GM18526 (cell line): ENCODE data around the gene FHIT.

Source experiments
- POLR2A ChIP-seq: IDR thresholded peaks from 3 replicates; pipeline ENCODE4 v1.6.1; 2011; ENCODE audit not compliant: insufficient read length; ENCODE audit errors: extremely low read depth

Gene FHIT

DNA sequence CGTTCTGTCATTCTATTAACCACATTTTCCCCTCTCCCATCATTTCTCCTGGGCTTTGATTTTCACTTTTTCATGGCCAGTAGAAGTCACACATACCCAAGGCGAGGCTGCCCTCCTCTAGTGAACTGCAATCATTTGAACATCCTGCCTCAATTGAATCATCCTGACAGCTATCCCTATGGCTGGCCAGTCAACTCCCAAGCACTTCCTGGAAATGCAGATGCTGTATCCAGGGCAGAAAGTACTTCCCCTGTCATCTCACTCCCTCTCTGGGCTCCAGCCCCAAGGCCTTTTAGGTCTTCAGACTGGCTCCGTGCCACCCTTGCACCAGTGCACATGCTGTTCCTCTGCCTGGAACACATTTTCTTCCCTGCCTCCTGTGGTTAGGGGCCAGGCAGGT is 1463.1 kb downstream of the FHIT start:
- no peak for TF ChIP-seq POLR2A

DNA sequence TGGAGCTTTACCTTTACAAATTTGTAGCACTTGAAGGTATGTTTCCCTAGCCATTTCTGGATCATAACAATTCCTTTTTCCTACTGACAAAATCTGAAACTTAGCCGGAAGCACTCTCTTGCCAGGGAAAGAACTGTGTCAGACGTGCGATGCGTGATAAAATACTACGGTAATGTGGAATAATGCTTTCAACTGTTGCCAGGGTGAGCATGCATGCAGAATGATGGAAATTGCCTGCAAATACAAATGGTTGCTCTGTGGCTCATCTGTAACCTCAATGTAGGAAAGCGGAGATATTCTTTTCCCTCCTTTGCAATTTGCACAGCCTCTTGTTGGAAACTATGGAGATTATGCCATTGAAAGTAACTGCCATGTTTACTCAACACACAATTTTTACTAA is 1464.9 kb downstream of the FHIT start:
- TF ChIP-seq POLR2A: no peak

- TF ChIP-seq POLR2A: no peak
These were observed 1467.1 kb downstream of the FHIT start for GRCh38 chr3:59784164-59784563.

GRCh38 chr3:59783468-59783988 is 1467.7 kb downstream of the FHIT start:
- TF ChIP-seq POLR2A: no peak

DNA sequence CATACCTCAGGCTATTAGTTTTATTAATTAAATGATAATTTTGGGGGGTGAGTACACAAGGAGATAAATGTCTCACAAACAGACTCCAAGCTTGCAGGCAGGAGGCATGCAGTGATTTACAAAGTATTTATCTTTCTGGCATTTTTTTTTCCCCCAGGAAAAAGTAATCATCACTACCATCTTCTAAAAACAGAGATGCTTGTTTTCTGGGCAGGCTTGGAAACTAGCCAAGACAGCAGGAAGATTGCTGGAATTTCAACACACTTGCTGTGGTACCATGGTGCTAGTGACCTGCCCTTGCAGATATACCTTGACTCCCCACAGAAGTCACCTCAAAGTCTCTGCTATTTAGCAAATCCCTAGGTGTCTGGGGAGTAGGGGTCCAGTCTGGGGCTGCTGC is 1468.6 kb downstream of the FHIT start:
- no peak for TF ChIP-seq POLR2A

GRCh38 chr3:59780209-59780608 is 1471.0 kb downstream of the FHIT start:
- no peak for TF ChIP-seq POLR2A

DNA sequence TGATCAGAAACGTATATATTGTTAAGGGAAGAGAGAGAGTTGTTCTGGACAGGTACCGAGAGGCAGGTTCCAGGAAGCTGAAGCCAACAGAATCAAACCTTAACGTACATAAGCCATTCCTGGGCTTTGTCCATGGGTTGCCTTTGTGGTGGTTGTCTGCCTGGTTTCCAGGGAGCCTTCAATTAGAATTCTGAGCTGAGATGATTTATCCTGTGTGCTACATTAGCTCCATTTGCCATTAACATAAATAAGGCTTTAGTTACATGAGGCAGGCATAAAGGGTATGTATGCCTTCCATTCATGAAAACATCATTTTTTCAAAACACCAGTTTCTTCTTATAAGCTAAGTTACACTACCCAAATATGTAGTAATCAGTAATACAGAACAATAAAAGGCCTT is 1472.0 kb downstream of the FHIT start:
- no peak for TF ChIP-seq POLR2A

DNA sequence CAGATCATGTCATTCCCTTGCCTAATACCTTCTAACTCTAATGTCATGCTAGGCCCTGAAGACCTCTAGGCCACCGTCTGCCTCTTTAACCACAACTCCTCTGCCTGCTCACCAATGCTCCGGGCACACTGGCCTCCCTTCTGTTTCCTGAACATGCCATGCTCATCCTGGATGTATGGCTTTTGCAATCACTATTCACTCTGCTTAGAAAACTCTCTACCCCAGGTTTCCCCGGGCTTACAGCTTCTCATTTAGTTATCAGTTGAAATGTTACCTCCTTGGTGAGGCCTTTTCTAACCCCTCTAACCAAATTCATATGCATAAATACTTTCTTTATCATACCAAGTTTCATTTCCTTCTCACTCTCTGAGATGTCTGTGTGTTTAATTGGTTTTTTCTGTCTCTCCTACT is 1473.6 kb downstream of the FHIT start:
- TF ChIP-seq POLR2A: no peak

GRCh38 chr3:59777066-59777465 is 1474.2 kb downstream of the FHIT start:
- no peak for TF ChIP-seq POLR2A

DNA sequence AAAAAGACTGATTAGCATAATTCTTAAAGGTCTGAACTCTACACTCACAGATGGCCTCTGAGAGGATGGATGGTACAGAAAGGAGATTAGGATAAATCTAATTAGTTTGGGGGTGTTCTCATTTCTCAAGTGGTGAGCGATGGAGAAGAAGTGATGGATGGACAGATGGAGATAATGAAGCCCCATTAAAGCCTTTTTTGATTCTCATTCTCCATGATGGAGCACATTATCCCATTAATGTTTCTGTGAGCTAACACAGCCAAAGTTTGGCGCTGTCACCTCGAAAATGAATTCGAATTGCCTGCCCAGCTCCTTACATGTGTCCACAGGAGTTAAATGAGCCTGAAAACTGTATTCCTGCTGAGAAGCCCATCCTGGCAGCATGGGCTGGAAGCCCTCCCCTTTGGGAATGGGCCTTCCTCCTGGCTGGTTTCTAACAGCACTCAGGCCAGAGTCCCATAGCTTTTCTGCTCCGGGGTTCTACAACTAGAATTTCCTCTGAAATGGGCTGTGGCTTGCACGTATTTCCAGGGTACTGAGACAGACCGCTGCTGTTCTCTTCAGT is 1475.4 kb downstream of the FHIT start:
- no peak for TF ChIP-seq POLR2A

DNA sequence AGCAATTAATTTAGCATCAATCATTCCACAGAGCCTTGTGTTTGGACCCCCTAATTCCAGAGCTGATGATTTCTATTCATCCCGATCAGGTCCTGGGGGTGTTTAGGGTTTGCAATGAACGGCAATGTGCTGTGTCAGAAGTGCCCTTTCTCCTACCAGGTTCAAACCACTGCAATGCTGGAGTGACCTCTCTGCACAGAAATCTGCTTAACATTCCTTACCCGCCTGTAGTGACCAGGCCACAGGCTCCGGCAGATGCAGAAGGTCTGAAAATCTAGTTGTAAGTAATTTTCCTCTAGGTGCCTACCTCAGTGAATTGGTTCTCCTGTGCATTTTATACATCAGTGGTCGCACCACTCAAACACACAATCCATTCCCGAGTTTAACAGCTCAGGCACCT is 1476.1 kb downstream of the FHIT start:
- TF ChIP-seq POLR2A: no peak

DNA sequence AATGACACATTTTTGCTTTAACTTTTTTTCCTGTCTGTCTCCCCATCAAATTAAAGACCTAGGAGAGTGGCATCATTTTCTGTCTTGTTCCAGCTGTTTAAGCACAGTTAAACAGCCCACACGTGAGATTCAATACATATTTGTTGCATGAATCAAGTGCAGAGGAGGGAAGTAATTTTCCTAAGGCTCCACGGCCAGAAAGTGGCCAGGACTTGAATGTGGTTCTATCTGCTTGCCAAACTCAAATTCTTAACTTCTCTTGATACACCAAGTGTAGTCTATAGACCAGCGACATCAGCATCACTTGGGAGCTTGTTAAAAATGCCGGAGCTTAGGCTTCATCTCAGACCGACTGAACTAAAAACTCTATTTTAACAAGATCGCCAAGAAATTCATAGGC is 1476.6 kb downstream of the FHIT start:
- no peak for TF ChIP-seq POLR2A

GRCh38 chr3:59774000-59774399 is 1477.3 kb downstream of the FHIT start:
- TF ChIP-seq POLR2A: no peak

DNA sequence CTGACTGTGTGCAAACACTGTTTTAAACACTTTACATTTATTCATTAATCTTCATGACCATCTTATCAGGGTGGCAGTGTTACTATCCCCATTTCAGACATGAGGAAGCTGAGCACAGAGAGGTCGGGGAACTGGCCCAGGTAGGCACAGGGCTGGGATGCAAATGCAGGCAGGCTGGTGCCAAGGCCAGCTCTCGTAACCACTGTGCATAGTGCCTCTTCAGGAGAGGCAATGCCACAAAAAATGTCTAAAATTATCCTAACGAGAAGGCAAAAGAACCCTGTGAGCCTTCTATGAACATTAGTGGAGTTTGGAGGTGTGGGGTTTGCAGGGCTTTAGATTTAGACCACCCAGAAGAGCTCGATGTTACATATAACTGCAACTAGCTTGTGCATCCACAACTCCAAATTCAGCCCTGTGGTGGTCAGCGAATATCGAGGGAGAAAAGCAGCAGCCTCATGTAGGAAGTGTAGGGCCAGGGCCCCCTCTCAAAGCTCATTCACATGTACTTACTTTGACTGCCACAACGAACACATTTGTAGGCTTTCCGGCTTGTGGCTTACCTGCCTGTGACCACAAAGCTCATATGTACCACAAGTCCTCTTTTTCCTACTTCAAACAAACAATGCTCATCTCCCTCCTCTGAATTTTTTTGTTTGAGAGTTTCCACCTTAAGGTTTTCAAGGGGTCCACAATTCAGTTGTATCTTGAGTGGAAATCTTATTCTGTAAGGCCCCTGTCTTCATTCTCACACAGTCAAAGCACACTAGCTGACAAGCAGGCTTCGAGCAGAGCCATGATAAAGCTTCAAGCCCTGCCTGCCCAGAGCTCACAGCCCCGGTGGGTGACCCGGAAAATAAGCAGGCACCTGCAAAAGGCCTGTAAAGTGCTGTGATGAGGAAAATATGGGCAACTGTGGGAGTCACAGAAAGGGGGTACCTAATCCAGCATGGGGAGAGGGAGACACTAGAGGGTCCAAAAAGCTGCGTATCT is 1478.5 kb downstream of the FHIT start:
- TF ChIP-seq POLR2A: no peak

- TF ChIP-seq POLR2A: no peak
These were observed 1479.5 kb downstream of the FHIT start for GRCh38 chr3:59771768-59772181.

DNA sequence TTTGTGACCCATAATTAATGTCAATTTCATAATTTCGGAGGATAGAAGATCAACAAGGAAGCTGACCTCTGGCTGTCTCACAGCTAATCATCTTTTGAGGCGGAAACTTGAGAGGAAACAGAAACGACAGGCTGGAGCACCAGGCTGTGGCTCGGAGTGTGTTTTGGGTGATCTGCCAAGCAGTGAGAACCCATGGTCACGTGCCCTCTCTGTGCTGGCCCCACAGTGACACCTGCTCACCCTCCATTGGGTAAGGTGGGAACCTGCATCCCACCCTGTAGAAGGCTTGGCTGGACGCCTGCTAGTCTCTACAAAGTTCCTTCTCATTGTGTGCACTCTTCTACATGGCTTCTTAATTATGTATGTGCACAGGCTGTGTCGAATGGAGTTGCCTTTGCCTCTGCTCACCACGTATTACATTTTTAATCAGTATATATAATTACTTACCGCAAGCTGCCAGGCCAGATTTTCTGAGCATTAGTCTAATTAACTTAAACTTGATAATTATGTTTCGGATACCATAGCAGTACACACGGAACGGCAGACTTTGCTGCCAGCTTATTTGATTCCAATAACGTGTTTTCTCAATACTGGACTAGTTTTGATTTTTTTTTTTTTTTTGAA is 1482.0 kb downstream of the FHIT start:
- no peak for TF ChIP-seq POLR2A

GRCh38 chr3:59766200-59766872 is 1484.9 kb downstream of the FHIT start:
- TF ChIP-seq POLR2A: no peak
